Common myeloid progenitor, CD34-positive (primary cell): ENCODE measurements around the gene LTBP1.
A peak's percentile ranks its signal among the peaks of the same experiment; 100 is the strongest.
"Not testable (repeated sequence)": the region's sequence is repeated elsewhere in the genome, so short reads cannot be mapped to it uniquely, and the experiment has no call there.

Experiments
- CTCF ChIA-PET: fragments of 350-600 bp; sonication (Branson Sonifier 250); formaldehyde crosslinking; loops from one replicate; lab custom pipeline; 2021; ENCODE audit warnings: antibody characterized with exemption; lab: Charles Lee
- POLR2A ChIA-PET: fragments of 350-600 bp; sonication (Branson Sonifier 250); formaldehyde crosslinking; loops from one replicate; lab custom pipeline; 2021; ENCODE audit warnings: antibody characterized with exemption; lab: Charles Lee
- DNase-seq, 3 donors: peaks; one replicate each; pipeline versions ENCODE4 v3.0.0 to v3.0.0-alpha.2; 2013
- H3K27ac ChIP-seq, 2 experiments: 1 replicate in 1 of 2; 2 replicates in 1 of 2; pipeline ENCODE4 v1.7.0; 2013; ENCODE audit warnings: inconsistent platforms in 2 of 2, low read length in 2 of 2, mild to moderate bottlenecking in 2 of 2, low read depth in 1 of 2, moderate library complexity in 1 of 2; ENCODE audit not compliant: severe bottlenecking in 2 of 2, insufficient read depth in 1 of 2, poor library complexity in 1 of 2
- H3K27me3 ChIP-seq, 5 experiments: replicated peaks in 2 of 5; 1 replicate in 3 of 5; 2 replicates in 2 of 5; pipeline versions ENCODE4 v1.6.1 to v1.7.0; 2013; ENCODE audit warnings: low read length in 4 of 5, mild to moderate bottlenecking in 2 of 5, moderate library complexity in 2 of 5, inconsistent platforms in 1 of 5; ENCODE audit not compliant: insufficient read depth in 5 of 5, control insufficient read depth in 4 of 5
- H3K36me3 ChIP-seq, 4 experiments: 1 replicate in 2 of 4; 2 replicates in 2 of 4; pipeline versions ENCODE4 v1.6.1 to v1.7.0; 2013; ENCODE audit warnings: low read length in 3 of 4, control low read depth in 1 of 4, mild to moderate bottlenecking in 1 of 4; ENCODE audit not compliant: control insufficient read depth in 4 of 4, insufficient read depth in 4 of 4
- H3K4me1 ChIP-seq, 4 experiments: 1 replicate in 3 of 4; 2 replicates in 1 of 4; pipeline versions ENCODE4 v1.6.1 to v1.7.1; 2013; ENCODE audit warnings: low read length in 3 of 4, mild to moderate bottlenecking in 3 of 4, control low read depth in 1 of 4, inconsistent platforms in 1 of 4, moderate library complexity in 1 of 4; ENCODE audit not compliant: control insufficient read depth in 4 of 4, insufficient read depth in 4 of 4; ENCODE audit errors: control extremely low read depth in 1 of 4
- H3K4me3 ChIP-seq, 7 experiments: 1 replicate in 4 of 7; 2 replicates in 3 of 7; pipeline versions ENCODE4 v1.5.1 to v1.7.0; 2013; ENCODE audit warnings: mild to moderate bottlenecking in 7 of 7, low read length in 6 of 7, moderate library complexity in 6 of 7, inconsistent platforms in 2 of 7, low read depth in 2 of 7, control low read depth in 1 of 7; ENCODE audit not compliant: insufficient read depth in 4 of 7, control insufficient read depth in 1 of 7; ENCODE audit errors: extremely low read depth in 1 of 7
- H3K9me3 ChIP-seq, 5 experiments: 1 replicate in 4 of 5; 2 replicates in 1 of 5; pipeline versions ENCODE4 v1.6.1 to v1.7.1; 2013; ENCODE audit warnings: low read length in 4 of 5, mild to moderate bottlenecking in 2 of 5, inconsistent platforms in 1 of 5, low read depth in 1 of 5, moderate library complexity in 1 of 5; ENCODE audit not compliant: control insufficient read depth in 4 of 5, insufficient read depth in 2 of 5; ENCODE audit errors: control extremely low read depth in 1 of 5
- WGBS: methylation state at CpG from one replicate; pipeline ENCODE4 v1.1.5; 2013; ENCODE audit not compliant: insufficient coverage; 5-methylcytosine and 5-hydroxymethylcytosine counted together

LTBP1 gene

GRCh38 chr2:33366473-33366872 lies 419.7 kb downstream of the LTBP1 start:
- Histone ChIP-seq H3K4me3 (no peak overlapping the region), H3K27ac (no peak overlapping the region), H3K4me1 (peaks cover 0 to 10% (median 5%) of the 10 kb centered on the region in 4 experiments), H3K27me3 (no peaks in the 10 kb centered on the region), H3K9me3 (no peaks in the 10 kb centered on the region), H3K36me3 (no peaks in the 10 kb centered on the region)
- POLR2A ChIA-PET = no interaction called here
- WGBS = 30% methylated on average over 3 of the region's 5 CpGs
- CTCF ChIA-PET = interaction anchor here (0.7 to 1.5 kb wide), 3 partner anchors 29 to 593 kb away, joined by 3 read pairs; no protein-coding TSS in a partner anchor
- peak; percentile 72 to 98 (median 94) for DNase-seq

GRCh38 chr2:33368524-33368923 lies 421.8 kb downstream of the LTBP1 start:
- H3K4me3 ChIP-seq, CTCF ChIA-PET, H3K9me3 ChIP-seq, H3K27me3 ChIP-seq, DNase-seq, H3K27ac ChIP-seq, POLR2A ChIA-PET, H3K4me1 ChIP-seq, H3K36me3 ChIP-seq: not testable (repeated sequence)
- WGBS = no CpG with 5 or more reads among the region's 7 CpGs

GRCh38 chr2:33369191-33369590 lies 422.4 kb downstream of the LTBP1 start:
- ChIA-PET CTCF (no interaction called here), POLR2A (no interaction called here)
- 100% methylated on average over 3 of the region's 5 CpGs for WGBS
- Histone ChIP-seq H3K36me3 (no peaks in the 10 kb centered on the region), H3K4me3 (no peak overlapping the region), H3K9me3 (no peaks in the 10 kb centered on the region), H3K4me1 (peaks cover 0 to 10% (median 2%) of the 10 kb centered on the region in 4 experiments), H3K27ac (no peak overlapping the region), H3K27me3 (no peaks in the 10 kb centered on the region)
- DNase-seq = no peak

GRCh38 chr2:33370636-33371265 lies 424.0 kb downstream of the LTBP1 start:
- WGBS = 99% methylated on average over 8 of the region's 8 CpGs
- no peak overlapping the region for H3K27ac ChIP-seq
- CTCF ChIA-PET = interaction anchor here (0.6 to 2.9 kb wide), 6 partner anchors 9 to 610 kb away, joined by 3 to 13 read pairs (median 4); no protein-coding TSS in a partner anchor
- no peaks in the 10 kb centered on the region for H3K36me3 ChIP-seq
- POLR2A ChIA-PET = no interaction called here
- DNase-seq = no peak
- peaks cover 0 to 10% (median 2%) of the 10 kb centered on the region in 4 experiments for H3K4me1 ChIP-seq
- H3K9me3 ChIP-seq = no peaks in the 10 kb centered on the region
- no peaks in the 10 kb centered on the region for H3K27me3 ChIP-seq
- H3K4me3 ChIP-seq = no peak overlapping the region

- Histone ChIP-seq H3K36me3 (no peaks in the 10 kb centered on the region), H3K4me3 (no peak overlapping the region), H3K9me3 (no peaks in the 10 kb centered on the region), H3K27me3 (no peaks in the 10 kb centered on the region), H3K27ac (no peak overlapping the region), H3K4me1 (peaks cover 0 to 4% (median 2%) of the 10 kb centered on the region in 4 experiments)
- WGBS = 100% methylated on average over 2 of the region's 8 CpGs
- CTCF ChIA-PET = interaction anchor here (0.6 to 2.9 kb wide), 21 partner anchors 10 to 812 kb away, joined by 3 to 18 read pairs (median 4); no protein-coding TSS in a partner anchor
- POLR2A ChIA-PET = interaction anchor here (0.6 kb wide), 1 partner anchor 602 kb away, joined by 3 read pairs; no protein-coding TSS in a partner anchor
- no peak for DNase-seq
Observed at GRCh38 chr2:33371304-33372090, 424.7 kb downstream of the LTBP1 start.

GRCh38 chr2:33372940-33373553 lies 426.3 kb downstream of the LTBP1 start:
- DNase-seq = peak; percentile 59 to 62 (median 61)
- Histone ChIP-seq H3K4me1 (no peaks in the 10 kb centered on the region), H3K36me3 (no peaks in the 10 kb centered on the region), H3K9me3 (no peaks in the 10 kb centered on the region), H3K27ac (no peak overlapping the region), H3K27me3 (no peaks in the 10 kb centered on the region), H3K4me3 (no peak overlapping the region)
- ChIA-PET POLR2A (no interaction called here), CTCF (interaction anchor here (1.1 to 2.9 kb wide), 11 partner anchors 8 to 814 kb away, joined by 3 to 18 read pairs (median 6); no protein-coding TSS in a partner anchor)
- WGBS = 0% methylated on average over 3 of the region's 5 CpGs
